Esophagus muscularis mucosa (tissue), 4 donors: ENCODE results near the gene MPZL1. TPM values are rescaled to one million over a fixed set of nuclear protein-coding genes. Genes with fewer than 3 reads are reported as not detected.

ENCODE experiments used
- DNase-seq: peaks from one replicate; pipeline ENCODE4 v3.0.0-alpha.2; 2017; ENCODE audit errors: extremely low spot score
- H3K27ac ChIP-seq, 4 donors: fragments of 200-600 bp; sonication (generic); replicated peaks in 1 of 4; 1 replicate in 3 of 4; 2 replicates in 1 of 4; pipeline ENCODE4 v1.5.1; 2016 to 2019; ENCODE audit warnings: mild to moderate bottlenecking in 1 of 4
- H3K27me3 ChIP-seq, 4 donors: fragments of 200-600 bp; sonication (generic); one replicate each; pipeline versions ENCODE4 v1.5.1 to v1.6.0; 2016 to 2019
- H3K36me3 ChIP-seq, 4 donors: fragments of 200-600 bp; sonication (generic); one replicate each; pipeline ENCODE4 v1.5.1; 2016 to 2019
- H3K4me1 ChIP-seq, 4 donors: fragments of 200-600 bp; sonication (generic); one replicate each; pipeline ENCODE4 v1.5.1; 2016 to 2019
- H3K4me3 ChIP-seq, 4 donors: fragments of 200-600 bp; sonication (generic); 1 replicate in 2 of 4; 2 replicates in 2 of 4; pipeline ENCODE4 v1.5.1; 2016 to 2019; ENCODE audit warnings: mild to moderate bottlenecking in 4 of 4, moderate library complexity in 1 of 4
- H3K9me3 ChIP-seq, 4 donors: fragments of 200-600 bp; sonication (generic); 1 replicate in 3 of 4; 2 replicates in 1 of 4; pipeline ENCODE4 v1.5.1; 2016 to 2019
- EP300 ChIP-seq: sonication (generic); formaldehyde crosslinking; IDR thresholded peaks from one replicate; pipeline ENCODE4 v1.6.1; 2017; ENCODE audit warnings: antibody characterized with exemption
- POLR2A ChIP-seq: fragments of 450-650 bp; IDR thresholded peaks from one replicate; pipeline ENCODE4 v1.6.1; 2017; ENCODE audit warnings: antibody characterized with exemption, moderate library complexity, mild to moderate bottlenecking, low read depth
- POLR2AphosphoS5 ChIP-seq, 2 donors: sonication (generic); formaldehyde crosslinking; IDR thresholded peaks; one replicate each; pipeline ENCODE4 v1.6.1; 2017; ENCODE audit warnings: antibody characterized with exemption in 2 of 2
- WGBS: methylation state at CpG from one replicate; pipeline ENCODE4 v1.1.5; 2018; 5-methylcytosine and 5-hydroxymethylcytosine counted together
- intact Hi-C: fragments of 100-400 bp; cut with DNase I; formaldehyde crosslinking; loops from one replicate; pipeline ENCODE4 v1.15.1; 2023
- total RNA-seq, 4 donors: library from RNA; depleted of rRNA; stranded (reverse); fragments of >200 nt; gene quantifications; one replicate each; pipeline versions ENCODE4 v1.1.0 to v1.2.1, GENCODE V29; 2016
- TF ChIP-seq, protein P1 (sequence below), 3 experiments: fragments of 200-600 bp in 2 of 3; fragments of 450-650 bp in 1 of 3; sonication (generic) in 2 of 3; IDR thresholded peaks; one replicate each; pipeline ENCODE4 v1.5.1; 2017 to 2019; ENCODE audit warnings: antibody characterized with exemption in 3 of 3, mild to moderate bottlenecking in 2 of 3, moderate library complexity in 1 of 3

Gene MPZL1
- total RNA-seq, 4 donors from 2014 or later, result 72.7 to 130 (median 107) TPM

DNA sequence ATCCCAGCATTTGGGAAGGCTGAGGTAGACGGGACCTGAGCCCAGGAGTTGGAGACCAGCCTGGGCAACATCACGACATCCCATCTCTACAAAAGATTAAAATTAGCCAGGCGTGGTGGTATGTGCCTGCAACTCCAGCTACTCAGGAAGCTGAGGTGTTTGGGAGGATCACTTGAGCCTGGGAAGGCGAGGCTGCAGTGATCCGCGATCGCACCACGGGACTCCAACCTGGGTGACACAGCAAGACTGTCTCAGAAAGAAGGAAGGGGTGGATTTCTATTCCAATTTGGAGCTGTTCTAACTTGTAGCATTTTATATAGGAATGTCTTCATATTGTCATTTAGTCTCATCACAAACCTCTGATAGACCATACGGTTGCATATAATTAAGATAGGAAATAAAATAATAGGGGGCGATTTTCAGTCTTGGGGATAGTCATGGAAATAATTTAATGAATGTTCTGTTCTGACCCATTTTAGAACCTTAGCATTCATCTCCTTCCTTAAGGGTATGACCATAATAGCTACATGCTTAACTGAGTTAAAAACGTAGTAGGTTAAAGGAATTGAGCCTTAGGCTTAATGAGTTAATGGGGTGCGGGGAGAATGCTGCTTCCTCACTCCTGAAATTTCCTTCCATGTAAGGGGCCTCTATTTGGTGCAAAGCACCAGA, 99.0 kb downstream of the MPZL1 start:
- intact Hi-C loops, result loop anchor here (5.0 kb wide), 1 partner anchor 261 kb away; no protein-coding TSS in a partner anchor
- H3K9me3 ChIP-seq, result peaks cover 0 to 2% (median 1%) of the 10 kb centered on the region in 4 donors
- H3K27me3 ChIP-seq, result no peaks in the 10 kb centered on the region
- H3K27ac ChIP-seq, result peak overlapping the region; percentile 77 to 87 (median 80)
- TF ChIP-seq EP300 (no peak), POLR2AphosphoS5 (IDR thresholded peaks at IDR 0.05) (no peak), POLR2A (no peak)
- TF ChIP-seq, protein P1, sequence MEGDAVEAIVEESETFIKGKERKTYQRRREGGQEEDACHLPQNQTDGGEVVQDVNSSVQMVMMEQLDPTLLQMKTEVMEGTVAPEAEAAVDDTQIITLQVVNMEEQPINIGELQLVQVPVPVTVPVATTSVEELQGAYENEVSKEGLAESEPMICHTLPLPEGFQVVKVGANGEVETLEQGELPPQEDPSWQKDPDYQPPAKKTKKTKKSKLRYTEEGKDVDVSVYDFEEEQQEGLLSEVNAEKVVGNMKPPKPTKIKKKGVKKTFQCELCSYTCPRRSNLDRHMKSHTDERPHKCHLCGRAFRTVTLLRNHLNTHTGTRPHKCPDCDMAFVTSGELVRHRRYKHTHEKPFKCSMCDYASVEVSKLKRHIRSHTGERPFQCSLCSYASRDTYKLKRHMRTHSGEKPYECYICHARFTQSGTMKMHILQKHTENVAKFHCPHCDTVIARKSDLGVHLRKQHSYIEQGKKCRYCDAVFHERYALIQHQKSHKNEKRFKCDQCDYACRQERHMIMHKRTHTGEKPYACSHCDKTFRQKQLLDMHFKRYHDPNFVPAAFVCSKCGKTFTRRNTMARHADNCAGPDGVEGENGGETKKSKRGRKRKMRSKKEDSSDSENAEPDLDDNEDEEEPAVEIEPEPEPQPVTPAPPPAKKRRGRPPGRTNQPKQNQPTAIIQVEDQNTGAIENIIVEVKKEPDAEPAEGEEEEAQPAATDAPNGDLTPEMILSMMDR (IDR thresholded peaks at IDR 0.05), result no peak
- no peak overlapping the region for H3K4me3 ChIP-seq
- no peak for DNase-seq
- WGBS, result 90% methylated on average over 12 of the region's 12 CpGs
- no peaks in the 10 kb centered on the region for H3K36me3 ChIP-seq
- peaks cover 0 to 21% (median 14%) of the 10 kb centered on the region in 4 donors for H3K4me1 ChIP-seq

DNA sequence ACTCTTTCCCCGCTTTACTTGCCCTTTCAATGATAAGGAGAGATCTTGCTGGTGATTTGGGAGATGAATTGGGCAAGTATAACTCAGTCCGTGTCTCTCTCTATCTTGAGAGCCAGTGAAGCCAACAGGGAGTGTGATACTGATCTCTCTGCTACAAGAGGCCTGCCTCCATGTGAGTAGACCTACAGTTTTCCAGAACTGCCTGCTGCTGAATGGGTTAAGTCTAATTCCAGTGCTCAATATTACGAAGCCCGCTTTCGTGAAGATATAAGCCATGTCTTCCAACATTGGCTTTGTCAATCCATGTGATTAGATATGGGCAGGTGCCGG, 99.5 kb downstream of the MPZL1 start:
- intact Hi-C loops, result loop anchor here (5.0 kb wide), 1 partner anchor 261 kb away; no protein-coding TSS in a partner anchor
- Histone ChIP-seq H3K27ac (no peak overlapping the region), H3K4me3 (no peak overlapping the region), H3K36me3 (no peaks in the 10 kb centered on the region), H3K4me1 (peaks cover 0 to 21% (median 14%) of the 10 kb centered on the region in 4 donors), H3K27me3 (no peaks in the 10 kb centered on the region), H3K9me3 (no peaks in the 10 kb centered on the region)
- no peak for DNase-seq
- 86% methylated on average over 6 of the region's 6 CpGs for WGBS
- TF ChIP-seq POLR2A (no peak), EP300 (no peak), POLR2AphosphoS5 (IDR thresholded peaks at IDR 0.05) (no peak)
- TF ChIP-seq, protein P1 (IDR thresholded peaks at IDR 0.05), result no peak

DNA sequence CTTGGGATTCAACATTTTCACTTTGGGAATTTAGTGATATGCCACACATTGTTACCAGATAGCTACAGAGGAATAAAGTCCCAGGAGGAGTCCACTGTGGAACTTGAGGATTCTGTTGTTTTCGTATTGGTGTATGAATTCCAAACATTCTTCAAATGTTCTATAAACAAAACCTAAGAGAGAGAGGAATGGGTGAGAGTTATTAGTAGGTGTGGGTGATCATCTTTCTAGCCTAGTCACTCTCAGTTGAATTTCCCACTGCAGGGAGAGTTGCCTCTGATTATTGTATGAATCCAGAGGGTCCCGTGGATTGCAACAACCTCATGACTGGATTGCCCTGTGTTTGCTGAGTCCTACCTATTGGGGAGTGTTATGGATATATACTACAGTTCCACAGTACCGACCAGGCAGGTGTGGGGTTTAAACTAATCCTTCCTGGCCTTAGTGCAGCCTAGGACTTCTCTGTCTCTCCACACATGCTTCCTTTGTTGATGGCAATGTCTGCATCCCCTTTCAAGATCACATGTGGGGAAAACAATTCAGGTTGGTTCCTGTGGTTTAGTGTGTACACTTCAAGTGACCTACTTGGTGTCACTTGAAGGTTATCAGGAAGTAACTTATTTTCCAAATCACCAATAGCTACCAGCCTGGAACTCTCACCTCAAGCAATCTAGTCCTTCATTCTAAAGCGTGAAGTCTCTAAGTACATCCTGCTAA, 100.3 kb downstream of the MPZL1 start:
- Histone ChIP-seq H3K27me3 (no peaks in the 10 kb centered on the region), H3K9me3 (no peaks in the 10 kb centered on the region), H3K4me1 (peaks cover 0 to 21% (median 14%) of the 10 kb centered on the region in 4 donors), H3K36me3 (no peaks in the 10 kb centered on the region), H3K27ac (no peak overlapping the region), H3K4me3 (no peak overlapping the region)
- intact Hi-C loops, result loop anchor here (5.0 kb wide), 1 partner anchor 260 kb away; no protein-coding TSS in a partner anchor
- TF ChIP-seq EP300 (no peak), POLR2AphosphoS5 (IDR thresholded peaks at IDR 0.05) (no peak), POLR2A (no peak)
- TF ChIP-seq, protein P1 (IDR thresholded peaks at IDR 0.05), result no peak
- 69% methylated on average over 4 of the region's 4 CpGs for WGBS
- DNase-seq, result no peak

DNA sequence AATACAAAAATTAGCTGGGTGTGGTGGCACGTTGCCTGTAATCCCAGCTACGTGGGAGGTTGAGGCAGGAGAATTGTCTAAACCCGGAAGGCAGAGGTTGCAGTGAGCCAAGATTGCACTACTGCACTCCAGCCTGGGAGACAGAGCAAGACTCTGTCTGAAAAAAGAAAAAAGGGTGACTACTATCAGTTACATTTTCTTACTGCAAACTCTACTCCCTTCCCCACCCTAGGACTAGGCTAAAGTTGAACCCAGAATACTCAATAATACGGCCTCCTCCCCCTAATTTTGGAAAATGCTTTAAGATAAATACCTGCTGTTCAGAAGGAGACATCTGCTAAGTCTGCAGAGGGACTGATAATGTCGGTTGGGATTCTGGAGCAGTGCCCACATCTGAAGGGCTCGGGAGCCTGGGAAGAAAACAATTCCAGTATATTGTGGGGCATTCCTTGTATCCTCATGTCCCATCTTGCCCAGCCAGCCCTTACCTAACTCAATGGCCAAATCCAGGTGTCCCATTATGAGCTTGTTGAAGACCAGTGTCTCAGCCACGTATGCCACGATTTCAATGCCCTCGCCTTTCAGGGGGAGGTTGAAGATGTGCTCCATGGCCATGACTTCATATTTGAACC, 102.5 kb downstream of the MPZL1 start:
- 71% methylated on average over 9 of the region's 9 CpGs for WGBS
- TF ChIP-seq EP300 (no peak), POLR2AphosphoS5 (IDR thresholded peaks at IDR 0.05) (no peak), POLR2A (no peak)
- TF ChIP-seq, protein P1 (IDR thresholded peaks at IDR 0.05), result no peak
- Histone ChIP-seq H3K27ac (no peak overlapping the region), H3K9me3 (no peaks in the 10 kb centered on the region), H3K36me3 (no peaks in the 10 kb centered on the region), H3K4me3 (no peak overlapping the region), H3K4me1 (peaks cover 0 to 21% (median 13%) of the 10 kb centered on the region in 4 donors), H3K27me3 (no peaks in the 10 kb centered on the region)
- DNase-seq, result no peak
- intact Hi-C loops, result loop anchor here (5.0 kb wide), 1 partner anchor 258 kb away; no protein-coding TSS in a partner anchor
